ENCODE measurements around the gene INPP5A. TPM values are rescaled to one million over a fixed set of nuclear protein-coding genes. Genes with fewer than 3 reads are reported as not detected.

The INPP5A gene
- polyA plus RNA-seq, 6 donors from 2014 or later: 1.3 to 6.7 (median 2.1) TPM

- H3K4me1 Mint-ChIP-seq: peaks cover 0 to 12% (median 0%) of the 10 kb centered on the region in 3 donors
- no peaks in the 10 kb centered on the region for H3K27me3 Mint-ChIP-seq
- no peak overlapping the region for H3K4me3 Mint-ChIP-seq
- no peak overlapping the region for H3K27ac Mint-ChIP-seq
- H3K9me3 Mint-ChIP-seq: no peaks in the 10 kb centered on the region
- DNase-seq (no peak), ATAC-seq (ENCODE audit: low read depth in 2 of 2) (no peak)
- H3K36me3 Mint-ChIP-seq: peaks cover 8 to 11% of the 10 kb centered on the region in 2 donors
Measured at GRCh38 chr10:132726194-132726593, 188.6 kb downstream of the INPP5A start.

- H3K4me3 Mint-ChIP-seq: no peak overlapping the region
- peaks cover 0 to 7% (median 0%) of the 10 kb centered on the region in 3 donors for H3K4me1 Mint-ChIP-seq
- H3K9me3 Mint-ChIP-seq: no peaks in the 10 kb centered on the region
- H3K27me3 Mint-ChIP-seq: no peaks in the 10 kb centered on the region
- H3K27ac Mint-ChIP-seq: peak overlapping the region in 1 of 6 donors; percentile 12
- DNase-seq: no peak
- no peak for ATAC-seq (ENCODE audit: low read depth in 2 of 2)
- peaks cover 6 to 8% of the 10 kb centered on the region in 2 donors for H3K36me3 Mint-ChIP-seq
Measured at GRCh38 chr10:132726951-132727350, 189.4 kb downstream of the INPP5A start.

- H3K4me1 Mint-ChIP-seq: peaks cover 0 to 6% (median 0%) of the 10 kb centered on the region in 3 donors
- no peak for DNase-seq
- H3K9me3 Mint-ChIP-seq: no peaks in the 10 kb centered on the region
- ATAC-seq (ENCODE audit: low read depth in 2 of 2): no peak
- no peaks in the 10 kb centered on the region for H3K27me3 Mint-ChIP-seq
- peaks cover 5 to 8% of the 10 kb centered on the region in 2 donors for H3K36me3 Mint-ChIP-seq
- H3K4me3 Mint-ChIP-seq: no peak overlapping the region
- peak overlapping the region in 1 of 6 donors; percentile 12 for H3K27ac Mint-ChIP-seq
Measured at GRCh38 chr10:132727411-132727810, 189.8 kb downstream of the INPP5A start.

- Mint-ChIP-seq H3K4me1 (no peaks in the 10 kb centered on the region), H3K4me3 (no peak overlapping the region), H3K27me3 (no peaks in the 10 kb centered on the region), H3K36me3 (peaks cover 5 to 8% of the 10 kb centered on the region in 2 donors), H3K9me3 (no peaks in the 10 kb centered on the region), H3K27ac (no peak overlapping the region)
- ATAC-seq (ENCODE audit: low read depth in 2 of 2) (no peak), DNase-seq (no peak)
Measured at GRCh38 chr10:132728321-132728720, 190.7 kb downstream of the INPP5A start.

- peaks cover 5 to 8% of the 10 kb centered on the region in 2 donors for H3K36me3 Mint-ChIP-seq
- no peaks in the 10 kb centered on the region for H3K9me3 Mint-ChIP-seq
- no peaks in the 10 kb centered on the region for H3K27me3 Mint-ChIP-seq
- H3K4me3 Mint-ChIP-seq: no peak overlapping the region
- DNase-seq (no peak), ATAC-seq (ENCODE audit: low read depth in 2 of 2) (no peak)
- H3K27ac Mint-ChIP-seq: peak overlapping the region in 1 of 6 donors; percentile 47
- H3K4me1 Mint-ChIP-seq: no peaks in the 10 kb centered on the region
Measured at GRCh38 chr10:132728741-132729140, 191.2 kb downstream of the INPP5A start.

- Mint-ChIP-seq H3K27ac (no peak overlapping the region), H3K9me3 (no peaks in the 10 kb centered on the region), H3K27me3 (no peaks in the 10 kb centered on the region), H3K4me3 (no peak overlapping the region), H3K4me1 (no peaks in the 10 kb centered on the region), H3K36me3 (peaks cover 5 to 8% of the 10 kb centered on the region in 2 donors)
- no peak for DNase-seq
- ATAC-seq (ENCODE audit: low read depth in 2 of 2): no peak
Measured at GRCh38 chr10:132729810-132730572, 192.4 kb downstream of the INPP5A start.

GRCh38 chr10:132730573-132730953 lies 193.0 kb downstream of the INPP5A start:
- Mint-ChIP-seq H3K36me3 (peaks cover 5 to 8% of the 10 kb centered on the region in 2 donors), H3K4me1 (no peaks in the 10 kb centered on the region), H3K9me3 (no peaks in the 10 kb centered on the region), H3K27ac (no peak overlapping the region), H3K27me3 (no peaks in the 10 kb centered on the region), H3K4me3 (no peak overlapping the region)
- DNase-seq: no peak
- no peak for ATAC-seq (ENCODE audit: low read depth in 2 of 2)

- H3K27ac Mint-ChIP-seq: no peak overlapping the region
- no peaks in the 10 kb centered on the region for H3K4me1 Mint-ChIP-seq
- H3K4me3 Mint-ChIP-seq: no peak overlapping the region
- ATAC-seq (ENCODE audit: low read depth in 2 of 2) (no peak), DNase-seq (no peak)
- no peaks in the 10 kb centered on the region for H3K36me3 Mint-ChIP-seq
- no peaks in the 10 kb centered on the region for H3K27me3 Mint-ChIP-seq
- no peaks in the 10 kb centered on the region for H3K9me3 Mint-ChIP-seq
Measured at GRCh38 chr10:132732518-132732917, 194.9 kb downstream of the INPP5A start.

- Mint-ChIP-seq H3K4me3 (no peak overlapping the region), H3K9me3 (no peaks in the 10 kb centered on the region), H3K27ac (no peak overlapping the region), H3K36me3 (no peaks in the 10 kb centered on the region), H3K27me3 (no peaks in the 10 kb centered on the region), H3K4me1 (no peaks in the 10 kb centered on the region)
- DNase-seq (no peak), ATAC-seq (ENCODE audit: low read depth in 2 of 2) (no peak)
Measured at GRCh38 chr10:132733926-132734325, 196.3 kb downstream of the INPP5A start.

- Mint-ChIP-seq H3K36me3 (no peaks in the 10 kb centered on the region), H3K27me3 (no peaks in the 10 kb centered on the region), H3K27ac (peak overlapping the region in 1 of 6 donors; percentile 15), H3K4me1 (no peaks in the 10 kb centered on the region), H3K9me3 (no peaks in the 10 kb centered on the region), H3K4me3 (peak overlapping the region in 1 of 8 donors; percentile 63)
- DNase-seq (no peak), ATAC-seq (ENCODE audit: low read depth in 2 of 2) (no peak)
Measured at GRCh38 chr10:132735341-132735775, 197.8 kb downstream of the INPP5A start.

- ATAC-seq (ENCODE audit: low read depth in 2 of 2): no peak
- H3K27ac Mint-ChIP-seq: peak overlapping the region in 1 of 6 donors; percentile 15
Measured at GRCh38 chr10:132735923-132736391, 198.4 kb downstream of the INPP5A start.

GRCh38 chr10:132737390-132738048 lies 199.9 kb downstream of the INPP5A start:
- Mint-ChIP-seq H3K27ac (peak overlapping the region in 1 of 6 donors; percentile 38), H3K4me3 (no peak overlapping the region), H3K4me1 (no peaks in the 10 kb centered on the region), H3K27me3 (no peaks in the 10 kb centered on the region), H3K9me3 (no peaks in the 10 kb centered on the region), H3K36me3 (no peaks in the 10 kb centered on the region)
- DNase-seq: no peak
- no peak for ATAC-seq (ENCODE audit: low read depth in 2 of 2)

More at GRCh38 chr10:132735923-132736391, 198.4 kb downstream of the INPP5A start:
- Mint-ChIP-seq H3K4me3 (no peak overlapping the region), H3K27me3 (no peaks in the 10 kb centered on the region), H3K4me1 (no peaks in the 10 kb centered on the region), H3K9me3 (no peaks in the 10 kb centered on the region), H3K36me3 (no peaks in the 10 kb centered on the region)
- DNase-seq: no peak

- Mint-ChIP-seq H3K27ac (no peak overlapping the region), H3K4me3 (no peak overlapping the region), H3K27me3 (no peaks in the 10 kb centered on the region), H3K4me1 (no peaks in the 10 kb centered on the region), H3K36me3 (no peaks in the 10 kb centered on the region), H3K9me3 (no peaks in the 10 kb centered on the region)
- DNase-seq (no peak), ATAC-seq (ENCODE audit: low read depth in 2 of 2) (no peak)
Measured at GRCh38 chr10:132738454-132739224, 201.1 kb downstream of the INPP5A start.
